NT2/D1 (cell line): ENCODE results near the gene GLIPR2.

ENCODE experiments used
- YY1 ChIP-seq: IDR thresholded peaks from 2 replicates; pipeline ENCODE4 v1.6.1; 2011; ENCODE audit not compliant: insufficient read length, insufficient read depth
- ZNF274 ChIP-seq: IDR thresholded peaks from 2 replicates; pipeline ENCODE4 v1.6.1; 2011; ENCODE audit warnings: mild to moderate bottlenecking, low read depth, low read length

DNA sequence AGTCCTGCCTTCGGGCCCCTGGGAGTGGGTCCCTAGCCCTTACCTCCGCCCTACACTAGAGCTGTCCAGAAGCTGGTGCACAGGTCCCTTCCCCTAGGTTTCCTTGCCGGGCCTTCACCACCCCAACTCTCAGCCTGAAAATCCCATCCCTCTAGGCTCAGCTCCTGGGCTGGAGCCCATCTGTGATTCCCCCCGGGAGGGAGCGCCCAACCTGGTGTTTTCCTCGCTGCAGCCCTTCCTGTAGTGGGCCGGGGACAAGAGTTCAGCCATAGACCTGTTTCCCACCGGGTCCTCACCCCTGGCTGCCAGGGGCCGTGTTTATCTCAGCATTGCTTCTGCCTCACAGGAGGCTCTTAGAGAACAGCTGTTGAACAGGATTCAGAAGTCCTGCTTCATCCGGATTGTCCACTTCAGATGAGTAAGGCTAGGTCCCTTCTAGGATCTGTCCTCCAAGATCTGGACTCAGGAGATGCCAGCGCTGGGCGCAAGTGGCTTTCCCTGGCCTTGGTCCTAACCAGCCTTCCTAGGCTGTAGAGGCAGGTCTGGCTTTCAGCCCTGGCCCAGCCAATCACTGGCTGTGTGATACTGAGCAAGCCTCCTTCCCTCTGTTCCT is 965 bp downstream of the GLIPR2 start:
- TF ChIP-seq ZNF274 (no peak), YY1 (no peak)
